NB4 (cell line): Measurements from ENCODE around the gene PIEZO2.

Experiments used
- CTCF ChIP-seq: IDR thresholded peaks from one replicate; pipeline ENCODE4 v1.5.1; 2012; ENCODE audit warnings: low read depth, low read length
- MYC ChIP-seq: IDR thresholded peaks from 2 replicates; pipeline ENCODE4 v1.6.1; 2011; ENCODE audit warnings: low read depth, low read length
- POLR2A ChIP-seq: IDR thresholded peaks from 2 replicates; pipeline ENCODE4 v1.6.1; 2011; ENCODE audit warnings: mild to moderate bottlenecking; ENCODE audit not compliant: insufficient read length; ENCODE audit errors: extremely low read depth

- TF ChIP-seq POLR2A: no peak
- TF ChIP-seq CTCF: no peak
- TF ChIP-seq MYC: no peak
Observed at GRCh38 chr18:11002796-11003195, 146.6 kb downstream of the PIEZO2 start.
